Upper lobe of left lung (tissue), 4 donors: ENCODE results near the gene KCNE4.

Experiments
- CTCF ChIP-seq, 6 experiments: fragments of 450-650 bp in 4 of 6; fragments of 200-600 bp in 2 of 6; sonication (generic) in 2 of 6; IDR thresholded peaks; one replicate each; pipeline ENCODE4 v1.5.1; 2016 to 2019; ENCODE audit warnings: antibody characterized with exemption in 6 of 6
- EP300 ChIP-seq, 4 donors: sonication (generic); formaldehyde crosslinking; IDR thresholded peaks; one replicate each; pipeline ENCODE4 v1.5.1; 2017; ENCODE audit warnings: antibody characterized with exemption in 4 of 4, control low read depth in 2 of 4
- POLR2A ChIP-seq, 4 donors: fragments of 450-650 bp; IDR thresholded peaks; one replicate each; pipeline ENCODE4 v1.5.1; 2016 to 2017; ENCODE audit warnings: antibody characterized with exemption in 4 of 4, mild to moderate bottlenecking in 2 of 4
- POLR2AphosphoS5 ChIP-seq, 2 donors: sonication (generic); formaldehyde crosslinking; IDR thresholded peaks; one replicate each; pipeline ENCODE4 v1.5.1; 2017; ENCODE audit warnings: antibody characterized with exemption in 2 of 2

- TF ChIP-seq CTCF (IDR thresholded peaks at IDR 0.05) (no peak), POLR2A (IDR thresholded peaks at IDR 0.05) (no peak), POLR2AphosphoS5 (IDR thresholded peaks at IDR 0.05) (no peak), EP300 (IDR thresholded peaks at IDR 0.05) (no peak)
Observed at GRCh38 chr2:223052548-223053483, 826 bp downstream of the KCNE4 start.
